ENCODE results near the gene TMEM119.

TMEM119 gene

GRCh38 chr12:108567406-108568337 is 30.2 kb downstream of the TMEM119 start:
- TF ChIP-seq MAX (IDR thresholded peaks at IDR 0.05; ENCODE audit: low read depth, low read length) (no peak), POLR2A (IDR thresholded peaks at IDR 0.05; ENCODE audit: extremely low read depth, insufficient read length) (no peak), MYC (IDR thresholded peaks at IDR 0.05; ENCODE audit: low read depth, low read length) (no peak)
- TF ChIP-seq, protein P1, sequence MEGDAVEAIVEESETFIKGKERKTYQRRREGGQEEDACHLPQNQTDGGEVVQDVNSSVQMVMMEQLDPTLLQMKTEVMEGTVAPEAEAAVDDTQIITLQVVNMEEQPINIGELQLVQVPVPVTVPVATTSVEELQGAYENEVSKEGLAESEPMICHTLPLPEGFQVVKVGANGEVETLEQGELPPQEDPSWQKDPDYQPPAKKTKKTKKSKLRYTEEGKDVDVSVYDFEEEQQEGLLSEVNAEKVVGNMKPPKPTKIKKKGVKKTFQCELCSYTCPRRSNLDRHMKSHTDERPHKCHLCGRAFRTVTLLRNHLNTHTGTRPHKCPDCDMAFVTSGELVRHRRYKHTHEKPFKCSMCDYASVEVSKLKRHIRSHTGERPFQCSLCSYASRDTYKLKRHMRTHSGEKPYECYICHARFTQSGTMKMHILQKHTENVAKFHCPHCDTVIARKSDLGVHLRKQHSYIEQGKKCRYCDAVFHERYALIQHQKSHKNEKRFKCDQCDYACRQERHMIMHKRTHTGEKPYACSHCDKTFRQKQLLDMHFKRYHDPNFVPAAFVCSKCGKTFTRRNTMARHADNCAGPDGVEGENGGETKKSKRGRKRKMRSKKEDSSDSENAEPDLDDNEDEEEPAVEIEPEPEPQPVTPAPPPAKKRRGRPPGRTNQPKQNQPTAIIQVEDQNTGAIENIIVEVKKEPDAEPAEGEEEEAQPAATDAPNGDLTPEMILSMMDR (IDR thresholded peaks at IDR 0.05; ENCODE audit: low read depth, low read length), result no peak
- no peak for DNase-seq (ENCODE audit: low read depth)
- no peak overlapping the region for H3K4me3 ChIP-seq (ENCODE audit: low read depth, low read length)

DNA sequence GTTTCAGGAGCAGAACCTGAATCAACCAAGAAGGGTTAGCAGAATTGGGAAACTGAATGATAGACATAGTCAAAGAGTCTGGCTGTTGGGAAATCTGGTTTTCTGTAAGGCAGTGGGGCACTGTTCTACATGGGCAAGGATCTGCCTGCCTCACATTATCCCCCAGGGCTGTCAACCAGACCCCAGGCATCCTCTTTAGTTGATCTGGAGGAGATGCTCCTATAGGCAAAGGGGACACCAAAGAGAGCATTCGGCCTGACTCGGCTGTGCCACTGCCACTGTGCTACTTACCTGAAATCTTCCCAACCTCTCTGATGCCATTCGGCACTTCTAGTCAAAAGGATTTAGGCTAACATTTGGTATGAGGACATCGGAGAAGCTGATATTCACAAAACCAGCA is 31.4 kb downstream of the TMEM119 start:
- no peak overlapping the region for H3K4me3 ChIP-seq (ENCODE audit: low read depth, low read length)
- TF ChIP-seq, protein P1 (IDR thresholded peaks at IDR 0.05; ENCODE audit: low read depth, low read length), result no peak
- TF ChIP-seq MYC (IDR thresholded peaks at IDR 0.05; ENCODE audit: low read depth, low read length) (no peak), POLR2A (IDR thresholded peaks at IDR 0.05; ENCODE audit: extremely low read depth, insufficient read length) (no peak), MAX (IDR thresholded peaks at IDR 0.05; ENCODE audit: low read depth, low read length) (no peak)
- DNase-seq (ENCODE audit: low read depth), result no peak

- DNase-seq (ENCODE audit: low read depth), result peak; percentile 87
- H3K4me3 ChIP-seq (ENCODE audit: low read depth, low read length), result no peak overlapping the region
- TF ChIP-seq POLR2A (IDR thresholded peaks at IDR 0.05; ENCODE audit: extremely low read depth, insufficient read length), result no peak
- TF ChIP-seq MAX (IDR thresholded peaks at IDR 0.05; ENCODE audit: low read depth, low read length), result peak; percentile 93
- peak; percentile 71 for TF ChIP-seq MYC (IDR thresholded peaks at IDR 0.05; ENCODE audit: low read depth, low read length)
Observed at GRCh38 chr12:108565976-108566375, 31.9 kb downstream of the TMEM119 start.

DNA sequence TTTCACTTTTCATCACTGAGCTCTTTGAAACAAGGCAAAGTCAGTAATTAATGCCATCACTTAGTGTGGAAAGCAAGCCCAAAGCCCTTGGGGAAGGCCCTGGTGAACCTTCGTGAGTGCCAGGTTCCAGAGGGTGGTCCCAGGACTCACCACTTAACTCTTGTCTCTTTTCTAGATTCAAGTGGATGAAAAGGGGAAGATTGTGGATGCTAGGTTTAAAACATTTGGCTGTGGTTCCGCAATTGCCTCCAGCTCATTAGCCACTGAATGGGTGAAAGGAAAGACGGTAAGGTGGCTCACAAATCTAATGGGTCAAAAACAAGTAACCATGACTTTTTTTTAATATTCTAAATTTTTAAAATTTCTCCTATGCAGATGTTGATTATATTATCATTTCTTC is 32.7 kb downstream of the TMEM119 start:
- TF ChIP-seq MAX (IDR thresholded peaks at IDR 0.05; ENCODE audit: low read depth, low read length) (no peak), MYC (IDR thresholded peaks at IDR 0.05; ENCODE audit: low read depth, low read length) (no peak), POLR2A (IDR thresholded peaks at IDR 0.05; ENCODE audit: extremely low read depth, insufficient read length) (no peak)
- TF ChIP-seq, protein P1 (IDR thresholded peaks at IDR 0.05; ENCODE audit: low read depth, low read length), result no peak
- no peak overlapping the region for H3K4me3 ChIP-seq (ENCODE audit: low read depth, low read length)
- no peak for DNase-seq (ENCODE audit: low read depth)

DNA sequence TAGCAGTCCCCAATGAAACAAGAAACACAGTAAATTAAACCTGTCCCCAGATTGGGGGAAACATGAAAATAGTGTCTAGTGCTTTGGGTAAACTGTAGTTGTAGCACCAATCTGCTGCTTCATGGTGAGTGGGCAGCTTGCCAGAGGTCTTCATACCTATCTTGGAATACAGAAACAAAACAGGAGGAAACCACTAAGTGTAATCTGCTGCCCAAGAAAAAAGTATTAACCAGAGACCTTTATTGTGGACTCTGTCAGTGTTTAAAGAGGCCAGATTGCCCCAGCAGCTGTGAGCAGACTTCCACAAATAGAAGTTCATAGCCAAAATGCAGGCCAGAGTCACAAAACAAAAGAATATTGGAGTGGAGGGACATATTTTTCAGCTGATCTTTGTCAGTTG is 33.2 kb downstream of the TMEM119 start:
- TF ChIP-seq POLR2A (IDR thresholded peaks at IDR 0.05; ENCODE audit: extremely low read depth, insufficient read length) (no peak), MYC (IDR thresholded peaks at IDR 0.05; ENCODE audit: low read depth, low read length) (no peak), MAX (IDR thresholded peaks at IDR 0.05; ENCODE audit: low read depth, low read length) (no peak)
- TF ChIP-seq, protein P1 (IDR thresholded peaks at IDR 0.05; ENCODE audit: low read depth, low read length), result no peak
- no peak for DNase-seq (ENCODE audit: low read depth)
- no peak overlapping the region for H3K4me3 ChIP-seq (ENCODE audit: low read depth, low read length)

DNA sequence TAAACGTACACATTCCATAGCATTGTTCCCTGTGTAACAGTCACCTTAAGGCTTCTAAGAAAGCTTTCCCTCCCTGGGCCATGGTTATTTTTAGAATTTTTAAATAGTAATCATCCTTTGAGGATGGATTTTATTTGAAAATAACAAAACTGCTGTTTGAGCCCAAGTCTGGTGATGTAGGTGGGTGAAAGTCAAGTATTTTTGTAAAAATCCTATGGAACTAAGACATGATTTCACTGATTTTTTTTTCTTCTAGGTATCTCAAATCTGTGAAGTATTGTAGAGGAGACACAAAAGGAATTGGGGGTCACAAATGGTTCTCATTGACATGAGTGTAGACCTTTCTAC is 34.1 kb downstream of the TMEM119 start:
- no peak for DNase-seq (ENCODE audit: low read depth)
- TF ChIP-seq POLR2A (IDR thresholded peaks at IDR 0.05; ENCODE audit: extremely low read depth, insufficient read length) (no peak), MAX (IDR thresholded peaks at IDR 0.05; ENCODE audit: low read depth, low read length) (no peak), MYC (IDR thresholded peaks at IDR 0.05; ENCODE audit: low read depth, low read length) (no peak)
- TF ChIP-seq, protein P1 (IDR thresholded peaks at IDR 0.05; ENCODE audit: low read depth, low read length), result no peak
- peak overlapping the region; percentile 89 for H3K4me3 ChIP-seq (ENCODE audit: low read depth, low read length)

Data from NB4 (cell line).